OCI-LY7 (cell line): ENCODE data around the gene FAM229A.

Experiments used
- EZH2phosphoT487 ChIP-seq: fragments of 200-600 bp; sonication (generic); IDR thresholded peaks from 2 replicates; pipeline ENCODE4 v1.6.1; 2018; ENCODE audit warnings: low read depth, borderline replicate concordance, mild to moderate bottlenecking, mixed run types, antibody characterized with exemption, low read length, moderate library complexity, mixed read lengths
- TF ChIP-seq, protein P1 (sequence below): fragments of 200-600 bp; sonication (generic); conservative IDR thresholded peaks from 2 replicates; pipeline ENCODE4 v1.5.1; 2014; ENCODE audit warnings: mild to moderate bottlenecking, antibody characterized with exemption, low read length, moderate library complexity, mixed read lengths

DNA sequence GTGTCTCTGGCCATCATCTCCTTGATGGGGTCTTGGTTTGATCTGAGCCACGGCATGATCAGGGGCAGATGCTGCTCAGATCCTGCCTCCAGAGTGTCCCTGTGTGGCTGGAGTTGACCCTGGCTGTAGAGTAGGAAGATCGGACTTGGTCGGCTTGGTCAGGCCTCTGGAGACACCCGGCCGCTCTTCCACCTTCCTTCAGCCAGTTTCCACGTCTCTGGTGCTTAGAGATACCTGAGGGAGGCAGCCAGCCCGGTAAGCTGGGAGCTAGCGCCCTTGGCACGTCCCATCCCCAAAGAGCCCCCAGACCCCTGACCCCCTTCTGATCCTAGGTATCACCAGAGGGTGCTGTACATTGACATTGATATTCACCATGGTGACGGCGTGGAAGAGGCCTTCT is 35.1 kb downstream of the FAM229A start:
- TF ChIP-seq, protein P1, sequence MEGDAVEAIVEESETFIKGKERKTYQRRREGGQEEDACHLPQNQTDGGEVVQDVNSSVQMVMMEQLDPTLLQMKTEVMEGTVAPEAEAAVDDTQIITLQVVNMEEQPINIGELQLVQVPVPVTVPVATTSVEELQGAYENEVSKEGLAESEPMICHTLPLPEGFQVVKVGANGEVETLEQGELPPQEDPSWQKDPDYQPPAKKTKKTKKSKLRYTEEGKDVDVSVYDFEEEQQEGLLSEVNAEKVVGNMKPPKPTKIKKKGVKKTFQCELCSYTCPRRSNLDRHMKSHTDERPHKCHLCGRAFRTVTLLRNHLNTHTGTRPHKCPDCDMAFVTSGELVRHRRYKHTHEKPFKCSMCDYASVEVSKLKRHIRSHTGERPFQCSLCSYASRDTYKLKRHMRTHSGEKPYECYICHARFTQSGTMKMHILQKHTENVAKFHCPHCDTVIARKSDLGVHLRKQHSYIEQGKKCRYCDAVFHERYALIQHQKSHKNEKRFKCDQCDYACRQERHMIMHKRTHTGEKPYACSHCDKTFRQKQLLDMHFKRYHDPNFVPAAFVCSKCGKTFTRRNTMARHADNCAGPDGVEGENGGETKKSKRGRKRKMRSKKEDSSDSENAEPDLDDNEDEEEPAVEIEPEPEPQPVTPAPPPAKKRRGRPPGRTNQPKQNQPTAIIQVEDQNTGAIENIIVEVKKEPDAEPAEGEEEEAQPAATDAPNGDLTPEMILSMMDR: no peak
- TF ChIP-seq EZH2phosphoT487: no peak
